Prostate gland (tissue), 2 donors: ENCODE data around the gene DNAJC1. TPM values are rescaled to one million over a fixed set of nuclear protein-coding genes. Genes with fewer than 3 reads are reported as not detected.
"Not testable (repeated sequence)": the region's sequence is repeated elsewhere in the genome, so short reads cannot be mapped to it uniquely, and the experiment has no call there.

Experiments used
- DNase-seq: peaks from one replicate; pipeline ENCODE4 v3.0.0-alpha.2; 2019; ENCODE audit warnings: low spot score
- H3K27ac ChIP-seq, 2 donors: fragments of 200-600 bp; sonication (generic); 2 replicates each; pipeline ENCODE4 v1.5.1; 2017 to 2019
- H3K27me3 ChIP-seq: fragments of 200-600 bp; sonication (generic); replicated peaks from 2 replicates; pipeline ENCODE4 v1.5.1; 2019; ENCODE audit not compliant: insufficient read depth
- H3K36me3 ChIP-seq, 2 donors: fragments of 200-600 bp; sonication (generic); 1 replicate in 1 of 2; 2 replicates in 1 of 2; pipeline versions ENCODE4 v1.5.1 to v1.8.1; 2017 to 2019
- H3K4me1 ChIP-seq: fragments of 200-600 bp; sonication (generic); replicated peaks from 2 replicates; pipeline ENCODE4 v1.5.1; 2019
- H3K4me3 ChIP-seq, 2 donors: fragments of 200-600 bp; sonication (generic); 2 replicates each; pipeline ENCODE4 v1.5.1; 2017 to 2019
- H3K9me3 ChIP-seq: fragments of 200-600 bp; sonication (generic); 2 replicates; pipeline ENCODE4 v1.5.1; 2017
- POLR2A ChIP-seq: fragments of 450-650 bp; IDR thresholded peaks from one replicate; pipeline ENCODE4 v1.6.1; 2016; ENCODE audit warnings: antibody characterized with exemption, mild to moderate bottlenecking
- POLR2AphosphoS5 ChIP-seq: sonication (generic); formaldehyde crosslinking; IDR thresholded peaks from one replicate; pipeline ENCODE4 v1.6.1; 2017; ENCODE audit warnings: antibody characterized with exemption
- WGBS: methylation state at CpG from one replicate; pipeline ENCODE4 v1.1.5; 2018; 5-methylcytosine and 5-hydroxymethylcytosine counted together
- intact Hi-C: fragments of 100-400 bp; cut with DNase I; formaldehyde crosslinking; loops from one replicate; pipeline ENCODE4 v1.14.2; 2022
- total RNA-seq, 2 donors: library from RNA; depleted of rRNA; stranded (reverse); fragments of >200 nt; gene quantifications; one replicate each; pipeline ENCODE4 v1.1.0, GENCODE V29; 2016
- TF ChIP-seq, protein P1 (sequence below), 4 experiments: fragments of 200-600 bp in 2 of 4; fragments of 450-650 bp in 2 of 4; sonication (generic) in 2 of 4; IDR thresholded peaks; 1 replicate in 3 of 4; 2 replicates in 1 of 4; pipeline ENCODE4 v1.5.1; 2016 to 2019; ENCODE audit warnings: antibody characterized with exemption in 4 of 4, mild to moderate bottlenecking in 2 of 4, moderate library complexity in 2 of 4

The DNAJC1 gene
- total RNA-seq, 2 donors from 2014 or later, result 62.8 to 89.3 TPM

GRCh38 chr10:21825345-21825744 is 178.2 kb downstream of the DNAJC1 start:
- Histone ChIP-seq H3K4me1 (no peaks in the 10 kb centered on the region), H3K36me3 (no peaks in the 10 kb centered on the region), H3K4me3 (no peak overlapping the region), H3K27me3 (no peaks in the 10 kb centered on the region), H3K27ac (no peak overlapping the region), H3K9me3 (no peaks in the 10 kb centered on the region)
- TF ChIP-seq, protein P1, sequence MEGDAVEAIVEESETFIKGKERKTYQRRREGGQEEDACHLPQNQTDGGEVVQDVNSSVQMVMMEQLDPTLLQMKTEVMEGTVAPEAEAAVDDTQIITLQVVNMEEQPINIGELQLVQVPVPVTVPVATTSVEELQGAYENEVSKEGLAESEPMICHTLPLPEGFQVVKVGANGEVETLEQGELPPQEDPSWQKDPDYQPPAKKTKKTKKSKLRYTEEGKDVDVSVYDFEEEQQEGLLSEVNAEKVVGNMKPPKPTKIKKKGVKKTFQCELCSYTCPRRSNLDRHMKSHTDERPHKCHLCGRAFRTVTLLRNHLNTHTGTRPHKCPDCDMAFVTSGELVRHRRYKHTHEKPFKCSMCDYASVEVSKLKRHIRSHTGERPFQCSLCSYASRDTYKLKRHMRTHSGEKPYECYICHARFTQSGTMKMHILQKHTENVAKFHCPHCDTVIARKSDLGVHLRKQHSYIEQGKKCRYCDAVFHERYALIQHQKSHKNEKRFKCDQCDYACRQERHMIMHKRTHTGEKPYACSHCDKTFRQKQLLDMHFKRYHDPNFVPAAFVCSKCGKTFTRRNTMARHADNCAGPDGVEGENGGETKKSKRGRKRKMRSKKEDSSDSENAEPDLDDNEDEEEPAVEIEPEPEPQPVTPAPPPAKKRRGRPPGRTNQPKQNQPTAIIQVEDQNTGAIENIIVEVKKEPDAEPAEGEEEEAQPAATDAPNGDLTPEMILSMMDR (IDR thresholded peaks at IDR 0.05), result no peak
- TF ChIP-seq POLR2AphosphoS5 (no peak), POLR2A (no peak)
- no peak for DNase-seq
- 97% methylated on average over 3 of the region's 3 CpGs for WGBS
- intact Hi-C loops, result no loop called here

GRCh38 chr10:21824409-21824808 is 179.1 kb downstream of the DNAJC1 start:
- intact Hi-C loops, result no loop called here
- Histone ChIP-seq H3K4me1 (no peaks in the 10 kb centered on the region), H3K9me3 (no peaks in the 10 kb centered on the region), H3K36me3 (no peaks in the 10 kb centered on the region), H3K4me3 (no peak overlapping the region), H3K27me3 (no peaks in the 10 kb centered on the region), H3K27ac (no peak overlapping the region)
- TF ChIP-seq, protein P1 (IDR thresholded peaks at IDR 0.05), result no peak
- TF ChIP-seq POLR2AphosphoS5, result no peak
- no peak for TF ChIP-seq POLR2A
- 82% methylated on average over 4 of the region's 4 CpGs for WGBS
- no peak for DNase-seq

GRCh38 chr10:21823617-21824016 is 179.9 kb downstream of the DNAJC1 start:
- H3K9me3 ChIP-seq, result no peaks in the 10 kb centered on the region
- no peaks in the 10 kb centered on the region for H3K27me3 ChIP-seq
- no peak for TF ChIP-seq POLR2A
- peak; percentile 43 for TF ChIP-seq POLR2AphosphoS5
- H3K36me3 ChIP-seq, result no peaks in the 10 kb centered on the region
- no peak overlapping the region for H3K4me3 ChIP-seq
- no peaks in the 10 kb centered on the region for H3K4me1 ChIP-seq
- 7% methylated on average over 2 of the region's 2 CpGs for WGBS
- intact Hi-C loops, result no loop called here
- no peak overlapping the region for H3K27ac ChIP-seq
- DNase-seq, result peak; percentile 36

DNA sequence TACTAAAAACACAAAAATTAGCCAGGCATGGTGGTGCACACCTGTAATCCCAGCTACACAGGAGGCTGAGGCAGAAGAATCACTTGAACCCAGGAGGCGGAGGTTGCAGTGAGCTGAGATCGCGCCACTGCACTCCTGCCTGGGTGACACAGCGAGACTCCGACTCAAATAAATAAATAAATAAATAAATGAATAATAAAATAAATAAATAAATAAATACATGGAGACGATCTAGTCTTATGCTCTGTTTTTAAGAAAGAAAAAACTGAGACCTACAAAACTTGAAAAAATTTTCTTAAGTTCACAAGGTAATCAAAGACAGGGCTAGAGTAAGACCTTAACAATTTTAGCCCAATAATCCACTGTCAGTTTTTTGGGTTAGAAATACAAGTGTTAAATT is 181.3 kb downstream of the DNAJC1 start:
- H3K27me3 ChIP-seq, H3K9me3 ChIP-seq, H3K4me1 ChIP-seq, DNase-seq, H3K36me3 ChIP-seq, H3K27ac ChIP-seq, intact Hi-C loops, H3K4me3 ChIP-seq: not testable (repeated sequence)
- 97% methylated on average over 6 of the region's 6 CpGs for WGBS

GRCh38 chr10:21820952-21821351 is 182.6 kb downstream of the DNAJC1 start:
- WGBS, result 82% methylated on average over 1 of the region's 1 CpG
- TF ChIP-seq POLR2AphosphoS5 (no peak), POLR2A (no peak)
- TF ChIP-seq, protein P1 (IDR thresholded peaks at IDR 0.05), result no peak
- no peaks in the 10 kb centered on the region for H3K27me3 ChIP-seq
- no peaks in the 10 kb centered on the region for H3K36me3 ChIP-seq
- no peaks in the 10 kb centered on the region for H3K9me3 ChIP-seq
- no peak overlapping the region for H3K27ac ChIP-seq
- no peaks in the 10 kb centered on the region for H3K4me1 ChIP-seq
- intact Hi-C loops, result no loop called here
- no peak overlapping the region for H3K4me3 ChIP-seq
- DNase-seq, result no peak

- H3K9me3 ChIP-seq, H3K27me3 ChIP-seq, H3K36me3 ChIP-seq, H3K27ac ChIP-seq, DNase-seq, H3K4me3 ChIP-seq, intact Hi-C loops, H3K4me1 ChIP-seq: not testable (repeated sequence)
- 94% methylated on average over 7 of the region's 7 CpGs for WGBS
Observed at GRCh38 chr10:21818416-21818815, 185.1 kb downstream of the DNAJC1 start.
